IMR-90 (cell line): ENCODE results near the gene CACNA1D. TPM values are rescaled to one million over a fixed set of nuclear protein-coding genes. Genes with fewer than 3 reads are reported as not detected.

Experiments
- ATAC-seq: fragments of 200-7000 bp; cut with Tn5 transposase; 2 replicates; pipeline ENCODE4 v1.9.1; 2020; ENCODE audit warnings: low read depth, mild to moderate bottlenecking, moderate library complexity
- BruUV-seq: library from RNA; stranded (reverse); fragments of 400-500 nt; replicated peaks from 2 replicates; lab custom pipeline; 2021; lab: Mats Ljungman, UMichigan
- CTCF ChIA-PET: fragments of 300-600 bp; formaldehyde crosslinking; extraction: SDS; loops from one replicate; lab custom pipeline; 2021; ENCODE audit warnings: antibody characterized with exemption; lab: Yijun Ruan, JAX
- POLR2A ChIA-PET: fragments of 300-600 bp; sonication (Branson Sonifier 250); formaldehyde crosslinking; loops from one replicate; lab custom pipeline; 2022; ENCODE audit warnings: antibody characterized with exemption; ENCODE audit not compliant: unreplicated experiment; lab: Charles Lee
- DNase-seq: peaks from one replicate; pipeline ENCODE4 v3.0.0; 2013
- H2AFZ ChIP-seq: replicated peaks from 2 replicates; pipeline ENCODE3; 2013; ENCODE audit warnings: low read length, mild to moderate bottlenecking; ENCODE audit not compliant: poor library complexity
- H2AK5ac ChIP-seq: 2 replicates; pipeline ENCODE4 v1.6.1; 2013; ENCODE audit warnings: low read depth, low read length, inconsistent platforms
- H2AK9ac ChIP-seq: replicated peaks from 2 replicates; pipeline ENCODE3; 2013; ENCODE audit warnings: mild to moderate bottlenecking, low read depth, low read length, moderate library complexity; ENCODE audit not compliant: poor library complexity
- H2BK120ac ChIP-seq: 2 replicates; pipeline ENCODE4 v1.6.1; 2013; ENCODE audit warnings: low read depth, low read length, inconsistent platforms
- H2BK15ac ChIP-seq: 3 replicates; pipeline ENCODE4 v1.6.1; 2013; ENCODE audit warnings: low read depth, low read length, inconsistent platforms
- H2BK20ac ChIP-seq: 2 replicates; pipeline ENCODE4 v1.6.1; 2013; ENCODE audit warnings: low read depth, mild to moderate bottlenecking, inconsistent platforms, low read length, moderate library complexity
- H2BK5ac ChIP-seq: 2 replicates; pipeline ENCODE4 v1.6.1; 2013; ENCODE audit warnings: mild to moderate bottlenecking, low read depth, low read length, inconsistent platforms; ENCODE audit not compliant: poor library complexity, severe bottlenecking
- H3K14ac ChIP-seq: replicated peaks from 2 replicates; pipeline ENCODE4 v1.6.1; 2013; ENCODE audit warnings: low read depth, low read length, inconsistent platforms
- H3K18ac ChIP-seq: 2 replicates; pipeline ENCODE4 v1.6.1; 2013; ENCODE audit warnings: low read depth, low read length, control low read depth
- H3K23ac ChIP-seq: 2 replicates; pipeline ENCODE4 v1.6.1; 2013; ENCODE audit warnings: low read depth, low read length, inconsistent platforms
- H3K27ac ChIP-seq: 2 replicates; pipeline ENCODE4 v1.5.1; 2013; ENCODE audit warnings: mild to moderate bottlenecking, control low read depth, low read length; ENCODE audit not compliant: insufficient read depth
- H3K27me3 ChIP-seq: 2 replicates; pipeline ENCODE4 v1.6.1; 2013; ENCODE audit warnings: low read length; ENCODE audit not compliant: control insufficient read depth, insufficient read depth
- H3K36me3 ChIP-seq: 2 replicates; pipeline ENCODE4 v1.6.1; 2013; ENCODE audit warnings: low read length, mixed read lengths; ENCODE audit not compliant: control insufficient read depth, insufficient read depth
- H3K4ac ChIP-seq: 2 replicates; pipeline ENCODE4 v1.6.1; 2013; ENCODE audit warnings: low read depth, low read length, inconsistent platforms
- H3K4me1 ChIP-seq: 2 replicates; pipeline ENCODE4 v1.6.1; 2013; ENCODE audit warnings: low read length, mixed read lengths; ENCODE audit not compliant: control insufficient read depth, insufficient read depth
- H3K4me2 ChIP-seq: 2 replicates; pipeline ENCODE4 v1.6.1; 2013; ENCODE audit warnings: low read depth, mild to moderate bottlenecking, control low read depth, low read length, moderate library complexity
- H3K4me3 ChIP-seq: 2 replicates; pipeline ENCODE4 v1.5.1; 2013; ENCODE audit warnings: low read depth, mild to moderate bottlenecking, control low read depth, low read length, moderate library complexity; ENCODE audit not compliant: insufficient read depth
- H3K56ac ChIP-seq: 2 replicates; pipeline ENCODE4 v1.6.1; 2013; ENCODE audit warnings: low read length, inconsistent platforms; ENCODE audit not compliant: insufficient read depth; ENCODE audit errors: extremely low read depth
- H3K79me1 ChIP-seq, 2 experiments: 2 replicates each; pipeline ENCODE4 v1.6.1; 2013; ENCODE audit warnings: low read length in 2 of 2, inconsistent platforms in 1 of 2, low read depth in 1 of 2
- H3K9ac ChIP-seq: 2 replicates; pipeline ENCODE4 v1.6.1; 2013; ENCODE audit warnings: low read depth, low read length, control low read depth
- H3K9me1 ChIP-seq: 2 replicates; pipeline ENCODE4 v1.6.1; 2013; ENCODE audit warnings: low read length, inconsistent platforms; ENCODE audit not compliant: insufficient read depth
- H3K9me3 ChIP-seq: 2 replicates; pipeline ENCODE4 v1.6.1; 2013; ENCODE audit warnings: low read length; ENCODE audit not compliant: control insufficient read depth, insufficient read depth
- H4K20me1 ChIP-seq: 2 replicates; pipeline ENCODE4 v1.6.1; 2013; ENCODE audit warnings: low read length, inconsistent platforms; ENCODE audit not compliant: insufficient read depth
- H4K5ac ChIP-seq: 2 replicates; pipeline ENCODE4 v1.6.1; 2013; ENCODE audit warnings: mild to moderate bottlenecking, low read depth, low read length, control low read depth
- H4K8ac ChIP-seq, 2 experiments: 2 replicates each; pipeline ENCODE4 v1.6.1; 2013; ENCODE audit warnings: low read depth in 2 of 2, low read length in 2 of 2, control low read depth in 1 of 2, inconsistent platforms in 1 of 2
- H4K91ac ChIP-seq: 2 replicates; pipeline ENCODE4 v1.6.1; 2013; ENCODE audit warnings: low read depth, low read length, inconsistent platforms; ENCODE audit not compliant: insufficient read depth
- BHLHE40 ChIP-seq: fragments of 150-350 bp; IDR thresholded peaks from 2 replicates; pipeline ENCODE4 v1.6.1; 2016; ENCODE audit warnings: mild to moderate bottlenecking, low read depth, low read length
- FOS ChIP-seq: fragments of 150-350 bp; IDR thresholded peaks from 2 replicates; pipeline ENCODE4 v1.6.1; 2016; ENCODE audit warnings: low read depth, low read length
- MAFK ChIP-seq: IDR thresholded peaks from 2 replicates; pipeline ENCODE4 v1.6.1; 2012; ENCODE audit warnings: low read depth, low read length, improper control_type of control experiment
- MXI1 ChIP-seq: IDR thresholded peaks from 2 replicates; pipeline ENCODE4 v1.6.1; 2012; ENCODE audit warnings: low read depth, mild to moderate bottlenecking, low read length, moderate library complexity, borderline replicate concordance
- RCOR1 ChIP-seq: IDR thresholded peaks from 2 replicates; pipeline ENCODE4 v1.6.1; 2012; ENCODE audit warnings: mild to moderate bottlenecking, low read length, improper control_type of control experiment; ENCODE audit not compliant: insufficient replicate concordance
- WGBS, 2 experiments: methylation state at CpG; one replicate each; pipeline versions ENCODE4 v1.1.5 to v1.1.7; 2013; ENCODE audit warnings: missing lambda C conversion rate in 2 of 2; ENCODE audit not compliant: insufficient read length in 1 of 2; ENCODE audit errors: extremely low coverage in 2 of 2; 5-methylcytosine and 5-hydroxymethylcytosine counted together
- dilution Hi-C: fragments of 300-500 bp; cut with HindIII; formaldehyde crosslinking; loops from one replicate; pipeline ENCODE4 v1.14.3; 2018; ENCODE audit warnings: low sequenced_read_pairs; ENCODE audit not compliant: unreplicated experiment
- in situ Hi-C: fragments of 300-500 bp; cut with MboI; formaldehyde crosslinking; loops from 3 replicates; pipeline ENCODE4 v1.14.3; 2019; ENCODE audit warnings: low sequenced_read_pairs, inconsistent platforms, mixed read lengths
- intact Hi-C: fragments of 100-400 bp; cut with micrococcal nuclease; formaldehyde crosslinking; loops from 2 replicates; pipeline ENCODE4 v1.10.0; 2022
- polyA plus RNA-seq, 3 experiments: library from polyadenylated mRNA; depleted of rRNA; stranded (reverse); fragments of >200 nt; gene quantifications; 2 replicates each; pipeline ENCODE4 v1.2.3, GENCODE V29; 2012; ENCODE audit warnings: low replicate concordance in 1 of 3
- total RNA-seq: library from RNA; depleted of rRNA; stranded (reverse); fragments of >200 nt; gene quantifications from 2 replicates; pipeline ENCODE4 v1.2.3, GENCODE V29; 2012
- TF ChIP-seq, protein P1 (sequence below): conservative IDR thresholded peaks from 2 replicates; pipeline ENCODE4 v1.5.1; 2012; ENCODE audit warnings: mild to moderate bottlenecking, low read depth, low read length, improper control_type of control experiment

Gene CACNA1D
- total and polyA plus RNA-seq, 2 of the 4 experiments (the other 2 are of a cell fraction), result 0.07 TPM; not detected in 1

DNA sequence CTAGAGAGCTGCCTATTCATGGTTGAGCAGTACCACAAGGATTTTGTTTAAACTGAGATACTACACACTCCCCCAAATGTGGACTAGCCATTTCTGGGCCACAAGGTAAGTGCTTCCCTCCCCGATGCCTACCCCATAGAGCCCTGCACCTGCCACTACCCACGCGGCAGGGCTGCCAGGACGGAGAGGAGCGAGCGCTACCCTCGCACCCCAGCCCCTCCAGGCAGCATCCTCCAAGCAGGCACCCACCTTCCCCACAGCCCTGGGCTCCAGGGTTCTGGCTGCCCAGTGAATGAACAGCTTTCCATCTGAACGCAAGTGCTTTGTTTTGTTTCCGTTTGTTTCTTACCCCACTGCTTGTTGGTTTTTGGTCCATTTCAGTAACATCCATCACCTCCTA lies 292.6 kb downstream of the CACNA1D start:
- no peak overlapping the region for H4K8ac ChIP-seq
- in situ Hi-C loops (no loop called here), dilution Hi-C loops (no loop called here), intact Hi-C loops (no loop called here)
- no peak overlapping the region for H3K56ac ChIP-seq
- H4K91ac ChIP-seq, result no peak overlapping the region
- TF ChIP-seq MXI1, result no peak
- TF ChIP-seq FOS, result no peak
- TF ChIP-seq, protein P1, sequence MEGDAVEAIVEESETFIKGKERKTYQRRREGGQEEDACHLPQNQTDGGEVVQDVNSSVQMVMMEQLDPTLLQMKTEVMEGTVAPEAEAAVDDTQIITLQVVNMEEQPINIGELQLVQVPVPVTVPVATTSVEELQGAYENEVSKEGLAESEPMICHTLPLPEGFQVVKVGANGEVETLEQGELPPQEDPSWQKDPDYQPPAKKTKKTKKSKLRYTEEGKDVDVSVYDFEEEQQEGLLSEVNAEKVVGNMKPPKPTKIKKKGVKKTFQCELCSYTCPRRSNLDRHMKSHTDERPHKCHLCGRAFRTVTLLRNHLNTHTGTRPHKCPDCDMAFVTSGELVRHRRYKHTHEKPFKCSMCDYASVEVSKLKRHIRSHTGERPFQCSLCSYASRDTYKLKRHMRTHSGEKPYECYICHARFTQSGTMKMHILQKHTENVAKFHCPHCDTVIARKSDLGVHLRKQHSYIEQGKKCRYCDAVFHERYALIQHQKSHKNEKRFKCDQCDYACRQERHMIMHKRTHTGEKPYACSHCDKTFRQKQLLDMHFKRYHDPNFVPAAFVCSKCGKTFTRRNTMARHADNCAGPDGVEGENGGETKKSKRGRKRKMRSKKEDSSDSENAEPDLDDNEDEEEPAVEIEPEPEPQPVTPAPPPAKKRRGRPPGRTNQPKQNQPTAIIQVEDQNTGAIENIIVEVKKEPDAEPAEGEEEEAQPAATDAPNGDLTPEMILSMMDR, result no peak
- TF ChIP-seq BHLHE40, result no peak
- no peak for TF ChIP-seq RCOR1
- no peak for TF ChIP-seq MAFK
- H3K9me3 ChIP-seq, result no peaks in the 10 kb centered on the region
- no peaks in the 10 kb centered on the region for H3K79me1 ChIP-seq
- H4K5ac ChIP-seq, result no peak overlapping the region
- H3K36me3 ChIP-seq, result no peaks in the 10 kb centered on the region
- no peak overlapping the region for H2BK5ac ChIP-seq
- CTCF ChIA-PET, result interaction anchor here (1.3 kb wide), 1 partner anchor 13 kb away, joined by 3 read pairs; no protein-coding TSS in a partner anchor
- no peaks in the 10 kb centered on the region for H3K4me1 ChIP-seq
- H3K27me3 ChIP-seq, result peaks cover 23% of the 10 kb centered on the region
- DNase-seq (no peak), ATAC-seq (no peak)
- no peak overlapping the region for H3K4me3 ChIP-seq
- no peaks in the 10 kb centered on the region for H4K20me1 ChIP-seq
- no TSS peak for BruUV-seq
- H3K9ac ChIP-seq, result no peak overlapping the region
- no peaks in the 10 kb centered on the region for H3K9me1 ChIP-seq
- no peak overlapping the region for H2AK5ac ChIP-seq
- H3K4ac ChIP-seq, result no peak overlapping the region
- no peak overlapping the region for H3K4me2 ChIP-seq
- H3K27ac ChIP-seq, result no peak overlapping the region
- H2BK15ac ChIP-seq, result no peak overlapping the region
- no peak overlapping the region for H2AFZ ChIP-seq
- no peak overlapping the region for H2BK120ac ChIP-seq
- no peak overlapping the region for H3K23ac ChIP-seq
- H3K14ac ChIP-seq, result no peak overlapping the region
- WGBS, 2 experiments, result 89% methylated on average over 7 of the region's 9 CpGs; no CpG with 5 or more reads in 1 of the 2 experiments
- POLR2A ChIA-PET, result no interaction called here
- H3K18ac ChIP-seq, result no peak overlapping the region
- no peak overlapping the region for H2AK9ac ChIP-seq
- H2BK20ac ChIP-seq, result no peak overlapping the region
